Activated CD8-positive, alpha-beta memory T cell treated with anti-CD3 and anti-CD28 coated beads, Interleukin-2, amount 50 U/mL, for 24 hours (primary cell): ENCODE results near the gene C1orf21.

Experiments
- DNase-seq: peaks from one replicate; pipeline ENCODE4 v3.0.0-alpha.2; 2020; ENCODE audit errors: extremely low read depth

The C1orf21 gene

DNA sequence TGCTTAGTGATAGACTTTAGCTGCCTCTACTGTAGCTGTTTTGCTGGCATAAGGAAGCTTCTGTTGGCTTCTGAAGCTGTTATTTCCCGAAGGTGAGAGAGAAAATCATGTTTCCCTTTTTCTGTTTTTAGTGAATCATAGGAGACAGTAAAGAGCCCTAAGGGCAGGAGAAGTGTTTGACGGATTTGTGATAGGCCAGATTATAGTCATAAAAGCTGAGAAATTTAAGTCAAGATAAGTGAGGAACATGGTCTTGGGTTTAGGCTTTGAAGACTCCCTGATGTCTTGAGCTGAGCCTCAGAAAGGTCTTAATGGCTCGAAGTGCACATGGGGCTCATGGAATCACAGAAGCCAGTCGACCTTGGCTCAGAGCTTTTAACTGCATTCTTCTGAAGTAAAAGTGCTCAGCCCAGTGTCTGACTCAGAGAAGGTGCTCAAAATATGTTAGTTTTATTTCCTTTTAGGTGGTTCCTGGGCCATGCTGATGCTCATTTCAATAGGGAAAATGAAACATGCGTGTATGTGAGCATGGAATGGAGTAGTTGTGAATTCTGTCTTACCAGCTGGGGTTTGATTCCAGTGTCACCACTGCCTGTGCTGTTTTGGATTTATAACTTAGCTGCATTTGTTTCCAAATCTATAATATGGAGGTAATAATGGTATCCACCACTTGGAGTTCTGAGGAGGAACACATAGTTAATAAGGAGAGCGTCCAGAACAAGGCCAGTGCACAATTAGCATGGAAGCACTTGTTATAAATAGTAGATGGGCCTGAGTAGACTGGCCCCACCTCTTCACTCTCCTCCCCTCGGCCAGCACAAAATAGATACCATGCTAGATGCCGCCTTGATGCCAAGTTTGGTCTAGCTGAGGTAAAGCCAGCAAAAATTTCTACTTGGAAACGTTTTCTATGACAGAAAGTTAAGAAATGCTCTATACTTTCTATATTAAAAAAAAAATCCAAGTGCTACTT lies 99.2 kb downstream of the C1orf21 start:
- DNase-seq = no peak

DNA sequence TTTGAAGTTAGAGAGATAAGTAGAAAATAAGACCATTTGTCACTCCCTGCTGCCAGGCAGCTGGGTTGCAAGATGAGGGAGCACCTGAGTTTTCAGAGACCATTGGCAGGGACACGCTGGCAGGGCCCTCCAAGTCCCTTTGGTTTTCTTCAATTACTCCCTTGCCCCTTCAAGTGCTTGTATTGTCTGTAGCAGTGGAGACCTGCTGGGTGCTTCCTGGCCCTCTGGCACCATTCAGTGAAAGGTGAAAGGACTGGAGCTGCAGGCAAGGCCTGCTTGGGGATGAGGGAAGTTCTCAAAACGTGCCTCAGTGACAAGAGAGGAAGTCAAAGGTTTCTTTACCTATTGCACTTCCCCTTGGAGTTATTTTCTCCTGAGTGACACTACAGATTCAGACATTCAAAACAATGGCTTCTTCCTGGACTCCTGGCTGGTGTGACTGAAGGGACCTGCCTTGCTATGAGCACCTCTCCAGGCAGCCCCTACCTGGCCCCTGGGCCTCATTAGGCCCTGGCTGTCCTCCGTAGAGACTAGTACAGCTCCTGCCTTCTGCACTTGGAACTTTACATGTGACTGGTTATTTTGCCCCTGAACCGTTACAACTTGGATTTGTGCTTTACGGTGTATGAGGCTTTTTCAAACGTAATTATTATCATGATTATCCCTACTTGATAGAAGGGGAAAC lies 100.1 kb downstream of the C1orf21 start:
- DNase-seq = no peak

DNA sequence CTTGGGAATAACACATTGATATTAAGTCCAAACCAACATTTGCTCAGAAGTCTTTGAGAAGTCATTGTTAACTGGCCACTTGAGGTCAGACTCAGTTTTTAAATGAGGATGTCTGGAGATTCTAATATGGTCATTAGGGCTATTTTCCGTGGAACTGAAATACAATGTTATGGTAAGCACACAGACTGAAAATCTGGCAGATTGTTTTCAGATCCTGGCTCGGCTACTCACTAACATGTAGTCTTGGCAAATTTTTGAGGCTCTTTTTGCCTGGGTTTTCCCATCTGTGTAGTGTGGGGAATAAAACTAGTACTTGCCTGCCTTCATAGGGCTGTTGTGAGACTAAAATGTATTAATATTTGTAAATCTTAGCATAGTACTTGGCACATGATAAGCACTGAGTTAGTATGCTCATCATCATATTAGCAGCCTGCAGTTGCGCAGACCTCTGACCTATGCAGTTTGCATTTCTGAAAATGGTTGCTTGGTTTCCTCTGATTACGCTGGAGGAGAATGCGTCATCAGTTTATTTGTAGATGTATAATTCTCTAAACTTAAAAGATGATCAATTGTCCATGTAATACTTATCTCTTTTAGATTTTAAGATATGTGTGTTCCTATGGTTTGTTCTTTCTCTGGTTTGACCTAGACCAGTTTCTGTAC lies 100.8 kb downstream of the C1orf21 start:
- no peak for DNase-seq

DNA sequence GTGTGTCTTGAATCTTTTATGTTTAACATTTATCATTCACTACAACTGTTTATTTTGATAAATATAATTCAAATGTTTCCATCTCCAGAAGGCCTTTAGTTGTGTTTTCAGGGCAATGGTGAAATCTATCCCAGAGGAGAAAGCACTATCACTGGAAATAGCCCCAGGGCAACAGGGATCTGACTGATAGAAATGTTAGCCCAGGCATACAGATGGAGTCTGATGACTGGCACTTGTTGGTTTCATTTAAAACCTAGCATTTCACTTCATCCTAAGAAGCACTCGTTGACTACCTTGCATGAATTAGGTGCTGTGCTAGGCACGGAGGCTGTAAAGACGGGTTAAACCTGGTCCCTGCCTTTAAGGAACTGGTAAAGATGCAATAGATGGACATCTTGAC lies 103.1 kb downstream of the C1orf21 start:
- no peak for DNase-seq

DNA sequence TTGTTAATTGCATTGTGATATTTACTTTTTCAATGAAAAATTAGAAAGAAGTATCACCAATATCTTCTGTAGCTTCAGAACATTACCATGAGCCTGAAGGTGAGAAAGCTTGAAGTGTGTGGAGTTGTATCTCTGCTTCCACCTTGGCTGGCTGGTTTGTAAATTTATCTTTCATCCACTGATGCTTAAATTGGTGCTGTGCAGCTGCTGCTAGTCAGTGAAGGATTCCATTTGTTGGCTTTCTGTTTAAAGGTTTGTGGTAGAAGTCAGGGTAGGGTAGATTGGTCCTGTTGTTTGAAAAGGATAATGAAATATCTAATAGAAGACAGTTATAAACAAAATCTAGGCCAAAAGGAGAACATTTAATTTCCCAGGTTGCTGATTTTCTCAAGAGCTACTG lies 105.7 kb downstream of the C1orf21 start:
- DNase-seq = no peak

DNA sequence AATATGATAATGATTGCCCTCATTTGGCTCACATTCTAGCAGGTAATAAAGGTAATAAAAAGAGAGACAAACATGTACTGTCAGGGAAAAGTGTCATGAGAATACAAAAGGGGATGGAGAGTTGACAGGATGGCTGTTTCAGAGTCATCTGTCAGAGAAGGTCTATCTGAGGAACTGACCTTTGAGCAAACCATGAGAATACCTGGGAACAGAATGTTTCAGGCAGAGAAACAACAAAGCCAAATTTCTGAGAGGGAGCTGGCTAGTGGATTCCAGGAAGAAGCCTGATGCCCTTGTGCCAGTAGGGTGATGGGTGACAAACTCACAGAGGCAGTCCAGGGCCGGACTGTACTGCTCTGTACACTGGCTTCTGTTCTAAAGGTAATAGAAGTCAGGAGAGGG lies 107.2 kb downstream of the C1orf21 start:
- no peak for DNase-seq

DNA sequence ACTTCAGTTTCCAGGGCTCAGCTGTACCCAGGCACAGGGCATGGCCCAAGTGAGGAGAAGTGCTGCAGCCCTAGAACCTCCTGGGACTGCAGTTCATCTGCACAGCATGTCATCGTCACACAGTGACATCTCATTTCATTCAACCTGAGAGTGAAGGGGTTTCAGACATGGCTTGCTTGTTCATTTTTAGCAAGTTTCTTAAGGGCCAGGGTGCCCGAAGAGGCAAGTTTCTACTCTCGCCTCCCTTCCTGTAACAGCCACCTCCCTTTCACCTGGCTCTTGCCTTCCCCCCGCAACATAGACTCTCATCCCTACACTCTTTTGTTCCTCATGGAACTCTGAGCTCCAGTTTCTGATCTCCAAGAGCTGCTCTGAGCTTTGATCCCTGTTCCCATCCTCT lies 108.1 kb downstream of the C1orf21 start:
- no peak for DNase-seq

DNA sequence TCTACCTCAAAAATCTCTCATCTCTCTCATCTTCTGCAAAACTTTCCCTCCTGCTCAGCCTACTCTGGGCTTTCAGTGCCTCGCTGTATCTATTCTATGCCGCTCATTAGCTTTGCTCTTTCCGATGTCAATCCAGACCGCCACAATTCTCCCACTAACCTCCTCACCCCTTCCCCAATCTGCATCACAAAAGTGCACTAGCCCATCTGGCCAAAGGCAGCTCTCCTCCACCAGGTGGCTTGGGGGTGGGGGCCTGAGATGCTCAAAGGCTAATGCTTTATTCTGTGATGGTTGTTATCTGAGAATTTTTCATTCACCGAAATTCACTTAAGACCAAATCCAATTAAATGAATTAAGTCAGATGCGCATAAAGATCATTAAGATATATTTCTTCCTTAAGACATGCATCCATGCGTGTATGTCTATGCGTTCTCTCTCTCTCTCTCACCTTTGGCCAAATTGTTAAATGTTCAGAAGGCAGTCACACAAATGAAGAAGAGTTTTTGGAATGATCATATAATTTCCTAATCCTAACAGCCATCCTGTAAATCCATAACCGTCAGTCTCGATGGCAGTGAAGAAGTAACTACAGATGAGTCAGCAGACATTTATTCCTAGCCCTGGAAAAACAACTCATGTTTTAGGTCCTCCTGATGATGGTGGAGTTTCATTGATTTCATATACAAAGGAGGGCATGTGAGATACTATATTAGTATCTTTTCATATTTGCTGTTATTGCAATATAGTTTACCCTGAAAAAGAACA lies 111.3 kb downstream of the C1orf21 start:
- DNase-seq = no peak

DNA sequence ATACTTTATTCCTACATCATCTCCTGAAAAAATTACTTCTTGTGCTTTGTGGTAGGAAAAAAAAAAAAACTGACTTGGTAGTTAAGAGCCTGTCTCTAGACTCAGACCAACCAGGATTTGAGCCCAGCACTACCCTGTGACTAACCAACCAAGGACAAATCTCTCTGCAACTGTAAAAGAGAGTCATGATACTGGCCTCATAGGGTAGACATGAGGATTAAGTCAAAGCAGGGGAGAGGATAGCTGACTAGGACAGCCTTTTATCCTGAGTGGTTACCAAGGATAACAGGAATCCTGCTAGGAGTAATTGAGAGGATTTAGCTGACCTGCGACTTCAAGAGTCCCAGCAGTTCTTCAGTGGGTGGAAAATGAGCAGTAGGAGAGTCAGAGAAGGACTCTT lies 112.8 kb downstream of the C1orf21 start:
- no peak for DNase-seq

DNA sequence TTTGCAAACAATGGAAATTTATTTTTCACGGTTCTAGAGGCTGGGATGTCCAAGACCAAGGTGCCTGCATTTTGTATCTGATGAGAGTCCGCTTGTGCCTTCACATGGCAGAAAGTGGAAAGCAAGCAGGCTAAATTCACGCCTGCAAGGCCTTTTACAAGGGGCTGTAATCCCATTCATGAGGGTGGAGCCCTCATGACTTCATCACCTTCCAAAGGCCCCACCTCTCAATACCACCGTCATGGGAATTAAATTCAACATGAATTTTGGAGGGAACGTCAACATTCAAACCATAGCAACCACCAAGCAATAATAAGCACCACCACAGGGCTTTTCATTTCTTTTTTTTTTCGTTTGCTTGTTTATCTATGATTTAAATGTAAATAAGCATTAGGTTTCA lies 115.3 kb downstream of the C1orf21 start:
- no peak for DNase-seq

DNA sequence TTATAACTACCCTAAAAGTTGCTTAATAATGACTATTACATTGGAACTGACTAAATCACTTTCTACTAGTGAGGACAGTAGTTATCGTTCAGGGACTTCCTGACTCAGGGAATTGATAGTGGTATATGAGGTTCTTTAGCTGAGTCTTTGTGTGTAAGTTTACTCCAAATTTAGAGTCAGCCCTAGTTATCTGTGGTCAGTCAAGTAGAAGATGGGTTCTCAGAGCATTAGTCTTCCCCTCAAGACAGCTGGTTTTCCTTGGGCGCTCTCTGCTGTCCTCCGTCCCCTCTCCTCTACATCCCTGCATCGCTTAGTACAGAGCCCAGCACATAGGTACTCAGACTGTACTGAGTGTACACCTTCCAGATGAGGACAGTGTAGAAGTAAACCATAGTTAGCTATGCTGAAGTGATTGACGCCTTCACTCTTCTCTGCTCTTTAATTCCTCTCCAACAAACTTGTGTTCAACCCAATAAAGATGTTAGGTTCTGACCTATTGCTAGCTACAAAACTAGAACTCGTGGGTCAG lies 116.5 kb downstream of the C1orf21 start:
- no peak for DNase-seq

DNA sequence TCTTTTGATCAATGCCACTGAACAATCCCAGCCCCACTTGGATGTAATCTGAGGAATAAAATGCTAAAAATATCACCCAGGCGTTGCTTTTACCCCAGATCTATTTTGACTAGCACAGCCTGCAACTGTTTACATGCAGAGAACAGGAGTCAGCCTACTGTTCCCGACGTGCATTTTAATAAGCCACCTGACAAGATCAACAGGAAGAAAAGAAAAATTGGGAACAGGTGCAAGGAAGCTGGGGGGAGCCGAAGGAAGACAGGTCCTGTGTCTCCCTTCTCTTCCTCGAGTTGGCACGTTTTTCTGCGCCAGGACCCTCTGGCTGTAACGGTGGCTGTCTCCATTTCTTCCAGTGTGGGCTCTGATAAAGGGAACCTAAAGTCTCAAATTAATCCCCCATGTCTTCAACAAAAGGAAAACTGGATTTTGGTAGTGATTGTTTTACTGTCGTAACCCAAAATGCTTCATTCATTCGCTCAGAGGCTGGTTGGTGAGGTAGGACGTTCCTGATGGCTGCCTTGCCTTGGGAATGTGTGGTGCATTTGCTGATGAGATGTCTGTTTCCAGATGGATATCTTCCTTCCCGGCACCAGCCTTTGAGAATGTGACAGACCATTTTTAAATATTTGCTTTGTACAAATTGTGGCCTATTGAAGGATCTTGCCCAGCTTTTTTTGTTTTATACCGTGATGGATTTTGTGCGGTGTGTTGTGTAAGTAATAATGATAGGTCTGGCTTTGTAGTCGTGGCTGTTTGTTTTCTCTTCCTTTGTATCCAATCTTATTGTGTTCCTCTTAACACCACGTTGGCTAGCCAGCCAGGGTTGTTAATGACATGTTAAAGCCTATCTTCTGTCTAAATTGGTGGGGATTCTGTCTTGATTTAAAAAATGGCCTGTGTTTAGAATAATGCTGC lies 117.5 kb downstream of the C1orf21 start:
- no peak for DNase-seq

DNA sequence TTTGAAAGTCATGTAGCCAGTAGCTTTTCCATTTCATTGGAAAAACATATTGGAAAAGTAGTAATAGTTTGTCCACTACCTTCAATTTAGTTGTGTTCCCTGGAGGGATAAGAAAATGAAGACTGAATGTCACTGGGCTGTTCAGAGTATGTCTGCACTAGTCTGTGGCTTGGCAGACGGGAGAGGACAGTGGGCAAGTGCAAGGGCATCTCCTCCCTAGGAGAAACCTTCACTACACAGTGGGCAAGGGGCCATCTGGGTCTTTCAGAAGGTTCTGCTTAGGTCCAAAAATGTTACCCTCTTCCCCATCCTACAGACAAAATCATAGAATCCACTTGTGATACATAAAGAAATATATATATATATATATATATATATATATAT lies 118.1 kb downstream of the C1orf21 start:
- DNase-seq = no peak

DNA sequence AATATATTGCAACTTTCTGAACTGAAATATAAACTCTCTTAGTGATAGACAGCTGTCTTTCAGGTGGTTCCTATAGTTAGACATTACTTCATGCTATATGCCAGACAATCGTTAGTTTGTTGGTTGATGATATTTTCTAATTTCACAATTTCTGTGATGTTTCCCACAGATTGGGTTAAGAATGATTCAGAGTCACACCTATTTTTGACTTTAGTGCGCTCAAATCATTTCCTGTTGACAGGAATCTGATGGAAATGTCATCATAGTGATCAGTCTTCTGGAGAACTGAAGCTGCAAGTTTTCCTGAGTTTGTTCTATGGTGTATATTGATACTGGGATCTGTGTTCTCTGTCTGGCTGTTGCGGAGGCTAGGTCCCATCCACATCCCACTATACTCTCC lies 119.7 kb downstream of the C1orf21 start:
- DNase-seq = no peak

DNA sequence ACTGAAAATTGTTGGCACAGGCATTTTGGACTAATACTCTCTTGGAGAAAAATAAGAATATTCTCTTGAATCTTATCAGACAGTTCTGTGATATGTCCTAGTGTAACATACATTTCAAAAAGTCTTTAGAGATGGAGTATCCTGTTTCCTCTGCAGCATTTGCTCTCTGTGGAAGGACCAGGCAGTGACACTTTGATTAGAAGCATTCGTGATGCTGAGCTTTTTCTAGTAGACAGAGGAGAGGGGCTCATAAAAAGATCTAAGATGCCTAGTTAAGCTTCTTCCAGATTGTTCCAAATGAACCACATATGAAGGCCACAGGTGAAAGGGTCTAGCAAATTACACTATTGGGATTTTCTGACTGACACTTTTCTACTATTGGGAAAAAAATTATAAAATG lies 120.3 kb downstream of the C1orf21 start:
- no peak for DNase-seq

DNA sequence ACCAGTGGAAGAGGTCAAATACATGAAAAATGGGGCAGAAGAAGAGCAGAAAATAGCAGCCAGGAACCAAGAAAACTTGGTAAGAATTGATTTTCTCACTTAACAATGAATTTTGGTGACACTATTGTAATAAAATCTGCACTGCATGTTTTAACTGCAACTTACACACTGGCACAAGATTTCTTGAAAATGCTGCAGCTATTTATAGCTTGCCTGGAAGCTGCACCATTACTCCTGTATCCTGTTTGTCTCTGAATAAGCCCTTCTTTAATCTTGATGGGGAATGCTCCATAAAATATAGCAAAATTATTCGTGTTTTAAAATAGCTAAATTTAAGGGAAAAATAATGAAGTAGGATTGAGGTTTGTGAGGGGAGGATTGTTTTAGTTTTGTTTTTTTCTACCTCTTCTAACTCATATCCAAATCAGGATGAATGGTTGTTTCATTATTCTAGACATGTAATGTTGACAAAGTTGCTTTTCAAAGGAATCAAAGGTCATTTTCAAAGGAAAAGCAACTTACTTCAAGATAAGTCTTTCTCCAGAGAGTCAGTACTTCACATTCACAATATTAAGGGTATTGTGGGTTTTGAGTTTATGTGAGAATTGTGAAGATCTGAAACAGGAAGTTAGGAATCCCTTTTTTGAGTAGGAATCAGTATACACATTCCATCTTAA lies 120.9 kb downstream of the C1orf21 start:
- DNase-seq = no peak

DNA sequence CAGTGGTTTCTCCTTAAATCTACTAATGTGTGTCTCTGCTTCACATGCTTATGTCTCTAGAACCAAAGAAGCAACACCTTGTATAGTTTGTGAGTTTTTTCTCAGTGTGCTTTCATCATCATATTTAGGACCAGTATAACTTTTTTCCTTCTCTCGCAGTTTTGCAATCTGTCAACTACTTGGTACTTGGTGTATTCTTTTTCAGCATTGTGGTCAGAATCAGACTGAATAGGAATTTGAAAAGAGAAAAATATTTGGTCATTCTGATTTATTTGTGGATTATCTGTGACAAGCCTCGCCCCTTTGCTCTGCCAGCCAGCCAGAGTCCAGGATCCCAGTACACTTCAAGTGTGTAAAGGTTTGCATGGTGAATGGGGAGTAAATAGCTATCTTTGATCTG lies 122.3 kb downstream of the C1orf21 start:
- no peak for DNase-seq

DNA sequence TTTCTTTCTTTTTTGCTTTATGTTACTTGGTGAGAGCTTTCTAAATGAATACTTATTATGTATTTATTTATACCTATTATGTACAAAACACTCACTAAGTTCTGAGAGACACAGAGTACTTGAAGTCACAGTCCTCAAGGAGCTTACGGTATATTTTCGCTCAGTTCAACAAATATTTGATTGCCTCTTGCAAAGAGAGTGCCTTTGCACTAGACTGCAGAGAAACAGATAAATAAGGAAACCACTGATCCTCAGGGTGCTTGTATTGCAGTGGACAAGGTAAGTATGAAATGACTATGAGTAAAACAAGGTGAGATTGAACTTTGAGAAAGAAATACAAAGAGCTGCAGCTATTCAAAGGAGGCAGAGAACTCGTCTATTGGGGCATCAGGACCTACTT lies 123.3 kb downstream of the C1orf21 start:
- no peak for DNase-seq

DNA sequence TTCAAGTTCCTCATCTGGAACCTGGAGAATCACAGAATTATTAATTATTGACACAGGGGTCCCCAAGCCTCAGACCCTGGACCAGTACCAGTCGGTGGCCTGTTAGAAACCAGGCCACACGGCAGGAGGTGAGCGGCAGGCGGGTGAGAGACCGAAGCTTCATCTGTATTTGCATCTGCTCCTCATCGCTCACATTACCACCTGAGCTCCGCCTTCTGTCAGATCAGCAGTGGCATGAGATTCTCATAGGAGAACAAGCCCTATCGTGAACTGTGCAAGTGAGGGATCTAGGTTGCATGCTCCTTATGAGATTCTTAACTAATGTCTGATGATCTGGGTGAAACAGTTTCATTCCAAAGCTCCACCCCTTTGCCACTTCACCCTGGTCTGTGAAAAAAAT lies 125.9 kb downstream of the C1orf21 start:
- no peak for DNase-seq

DNA sequence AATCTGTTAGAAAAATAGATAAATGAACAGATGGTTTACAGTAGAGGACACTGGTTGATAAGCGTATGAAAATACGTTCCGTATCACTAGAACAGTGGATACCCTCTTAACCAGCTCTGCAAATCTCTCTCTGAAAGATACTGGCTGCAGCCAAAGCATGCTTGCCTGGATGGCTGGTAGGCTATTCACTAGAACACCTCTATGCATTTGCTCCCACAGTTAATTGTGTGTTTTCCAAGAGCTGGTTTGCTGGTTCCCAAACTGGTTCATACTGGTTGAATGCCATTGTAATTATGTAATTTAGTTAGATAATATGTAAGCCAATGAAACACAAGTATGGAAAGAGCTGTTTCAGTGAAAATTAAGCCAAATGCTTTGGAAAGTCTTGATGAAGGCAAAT lies 126.6 kb downstream of the C1orf21 start:
- DNase-seq = no peak
